ENCODE data around the gene PPP4C. TPM values are rescaled to one million over a fixed set of nuclear protein-coding genes. Genes with fewer than 3 reads are reported as not detected.

PPP4C gene
- total RNA-seq, 3 donors from 2014 or later = 47.7 to 55.1 (median 51.7) TPM

GRCh38 chr16:30104090-30104489 is 28.3 kb downstream of the PPP4C start:
- DNase-seq (ENCODE audit: low spot score in 2 of 2) = no peak
- Histone ChIP-seq H3K4me3 (no peak overlapping the region), H3K4me1 (peaks cover 0 to 6% of the 10 kb centered on the region in 2 donors), H3K36me3 (no peaks in the 10 kb centered on the region), H3K9me3 (no peaks in the 10 kb centered on the region), H3K27ac (peak overlapping the region; percentile 55 to 80), H3K27me3 (no peaks in the 10 kb centered on the region)
- TF ChIP-seq POLR2AphosphoS5 (IDR thresholded peaks at IDR 0.05) = no peak
- no peak for TF ChIP-seq CTCF (IDR thresholded peaks at IDR 0.05)
- TF ChIP-seq POLR2A (IDR thresholded peaks at IDR 0.05) = no peak
- intact Hi-C loops (cut with DNase I; ENCODE audit: low total_unique reads) = no loop called here

- Histone ChIP-seq H3K9me3 (no peaks in the 10 kb centered on the region), H3K4me1 (peaks cover 0 to 6% of the 10 kb centered on the region in 2 donors), H3K36me3 (no peaks in the 10 kb centered on the region), H3K4me3 (no peak overlapping the region), H3K27me3 (no peaks in the 10 kb centered on the region), H3K27ac (peak overlapping the region; percentile 55 to 80)
- peak; percentile 62 to 89 for DNase-seq (ENCODE audit: low spot score in 2 of 2)
- intact Hi-C loops (cut with DNase I; ENCODE audit: low total_unique reads) = no loop called here
- peak in 1 of 3 donors; percentile 55 for TF ChIP-seq POLR2AphosphoS5 (IDR thresholded peaks at IDR 0.05)
- no peak for TF ChIP-seq CTCF (IDR thresholded peaks at IDR 0.05)
- TF ChIP-seq POLR2A (IDR thresholded peaks at IDR 0.05) = no peak
Measured at GRCh38 chr16:30104492-30104891, 28.7 kb downstream of the PPP4C start.

- TF ChIP-seq POLR2A (IDR thresholded peaks at IDR 0.05) (no peak), CTCF (IDR thresholded peaks at IDR 0.05) (no peak), POLR2AphosphoS5 (IDR thresholded peaks at IDR 0.05) (no peak)
- Histone ChIP-seq H3K27ac (no peak overlapping the region), H3K4me1 (peaks cover 0 to 6% of the 10 kb centered on the region in 2 donors), H3K27me3 (no peaks in the 10 kb centered on the region), H3K4me3 (no peak overlapping the region), H3K36me3 (no peaks in the 10 kb centered on the region), H3K9me3 (no peaks in the 10 kb centered on the region)
- intact Hi-C loops (cut with DNase I; ENCODE audit: low total_unique reads) = no loop called here
- DNase-seq (ENCODE audit: low spot score in 2 of 2) = no peak
Measured at GRCh38 chr16:30108059-30108850, 32.5 kb downstream of the PPP4C start.

GRCh38 chr16:30110661-30111060 is 34.9 kb downstream of the PPP4C start:
- H3K9me3 ChIP-seq = no peaks in the 10 kb centered on the region
- no peak overlapping the region for H3K4me3 ChIP-seq
- H3K36me3 ChIP-seq = no peaks in the 10 kb centered on the region
- no peak overlapping the region for H3K27ac ChIP-seq
- no peaks in the 10 kb centered on the region for H3K4me1 ChIP-seq
- H3K27me3 ChIP-seq = no peaks in the 10 kb centered on the region
- TF ChIP-seq POLR2AphosphoS5 (IDR thresholded peaks at IDR 0.05) (no peak), CTCF (IDR thresholded peaks at IDR 0.05) (no peak), POLR2A (IDR thresholded peaks at IDR 0.05) (no peak)
- intact Hi-C loops (cut with DNase I; ENCODE audit: low total_unique reads) = no loop called here
- DNase-seq (ENCODE audit: low spot score in 2 of 2) = no peak

GRCh38 chr16:30112197-30113030 is 36.6 kb downstream of the PPP4C start:
- Histone ChIP-seq H3K9me3 (no peaks in the 10 kb centered on the region), H3K36me3 (no peaks in the 10 kb centered on the region), H3K4me3 (no peak overlapping the region), H3K4me1 (no peaks in the 10 kb centered on the region), H3K27ac (peak overlapping the region; percentile 41 to 43), H3K27me3 (no peaks in the 10 kb centered on the region)
- intact Hi-C loops (cut with DNase I; ENCODE audit: low total_unique reads) = no loop called here
- no peak for TF ChIP-seq POLR2AphosphoS5 (IDR thresholded peaks at IDR 0.05)
- no peak for TF ChIP-seq POLR2A (IDR thresholded peaks at IDR 0.05)
- TF ChIP-seq CTCF (IDR thresholded peaks at IDR 0.05) = peak in 1 of 3 donors; percentile 22
- no peak for DNase-seq (ENCODE audit: low spot score in 2 of 2)
